ENCODE data around the gene ULK4. TPM values are rescaled to one million over a fixed set of nuclear protein-coding genes. Genes with fewer than 3 reads are reported as not detected.

Gene ULK4
- total and polyA plus RNA-seq, 10 donors, result 2.0 to 33.3 (median 12.9) TPM

DNA sequence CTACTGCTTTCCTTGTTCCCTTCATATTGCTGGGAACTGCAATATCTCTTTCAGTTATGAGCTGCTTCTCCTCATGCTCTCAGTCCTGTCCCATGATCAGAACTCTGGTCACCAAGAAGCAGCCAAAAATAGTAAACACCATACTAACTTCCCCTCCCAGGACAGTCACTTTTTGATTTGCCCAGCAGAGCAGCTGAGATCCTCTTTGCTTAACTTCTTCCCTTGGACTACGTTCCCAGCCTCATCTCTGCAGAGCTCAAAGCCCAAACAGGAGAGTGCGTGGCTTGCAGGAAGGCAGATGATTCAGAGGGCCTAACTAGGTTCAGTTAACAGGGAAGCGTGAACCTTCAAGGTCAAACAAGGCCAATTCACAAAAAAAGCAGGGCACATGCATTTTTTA, 609.4 kb downstream of the ULK4 start:
- intact Hi-C loops (cut with DNase I; ENCODE audit: low total_unique reads), result no loop called here
- DNase-seq, result no peak
- Histone ChIP-seq H3K4me1 (no peaks in the 10 kb centered on the region), H3K4me3 (no peak overlapping the region), H3K36me3 (no peaks in the 10 kb centered on the region), H3K27ac (no peak overlapping the region), H3K9me3 (no peaks in the 10 kb centered on the region), H3K27me3 (replicated peaks in 1 of 7) (no peaks in the 10 kb centered on the region)
- 74 to 87% (median 81%) methylated on average over 3 of the region's 3 CpGs for WGBS, 5 donors
- TF ChIP-seq POLR2A (IDR thresholded peaks at IDR 0.05), result no peak
- TF ChIP-seq POLR2AphosphoS5 (IDR thresholded peaks at IDR 0.05), result no peak

DNA sequence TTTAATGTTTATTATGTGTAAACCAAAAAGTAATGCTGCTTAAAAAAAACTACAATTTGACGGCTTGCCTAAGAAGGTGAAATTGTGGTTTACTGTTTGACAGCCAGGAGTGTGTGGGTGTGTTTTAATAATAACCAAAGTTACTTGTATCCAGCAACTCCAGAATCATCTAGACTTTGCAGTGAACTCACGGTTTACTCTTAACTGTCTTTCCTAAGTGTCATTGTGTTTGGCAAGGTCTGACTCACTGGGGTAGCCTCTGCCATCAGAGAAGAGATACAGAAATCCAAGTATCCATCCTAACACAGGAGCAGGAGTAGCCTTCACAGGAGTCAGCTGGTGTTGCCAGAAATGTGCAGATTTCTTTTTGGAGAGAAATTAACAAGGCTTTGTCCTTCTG, 611.5 kb downstream of the ULK4 start:
- H3K4me3 ChIP-seq, result no peak overlapping the region
- H3K4me1 ChIP-seq, result no peaks in the 10 kb centered on the region
- TF ChIP-seq POLR2AphosphoS5 (IDR thresholded peaks at IDR 0.05), result no peak
- TF ChIP-seq, protein P1, sequence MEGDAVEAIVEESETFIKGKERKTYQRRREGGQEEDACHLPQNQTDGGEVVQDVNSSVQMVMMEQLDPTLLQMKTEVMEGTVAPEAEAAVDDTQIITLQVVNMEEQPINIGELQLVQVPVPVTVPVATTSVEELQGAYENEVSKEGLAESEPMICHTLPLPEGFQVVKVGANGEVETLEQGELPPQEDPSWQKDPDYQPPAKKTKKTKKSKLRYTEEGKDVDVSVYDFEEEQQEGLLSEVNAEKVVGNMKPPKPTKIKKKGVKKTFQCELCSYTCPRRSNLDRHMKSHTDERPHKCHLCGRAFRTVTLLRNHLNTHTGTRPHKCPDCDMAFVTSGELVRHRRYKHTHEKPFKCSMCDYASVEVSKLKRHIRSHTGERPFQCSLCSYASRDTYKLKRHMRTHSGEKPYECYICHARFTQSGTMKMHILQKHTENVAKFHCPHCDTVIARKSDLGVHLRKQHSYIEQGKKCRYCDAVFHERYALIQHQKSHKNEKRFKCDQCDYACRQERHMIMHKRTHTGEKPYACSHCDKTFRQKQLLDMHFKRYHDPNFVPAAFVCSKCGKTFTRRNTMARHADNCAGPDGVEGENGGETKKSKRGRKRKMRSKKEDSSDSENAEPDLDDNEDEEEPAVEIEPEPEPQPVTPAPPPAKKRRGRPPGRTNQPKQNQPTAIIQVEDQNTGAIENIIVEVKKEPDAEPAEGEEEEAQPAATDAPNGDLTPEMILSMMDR (IDR thresholded peaks at IDR 0.05 in 8 of 11, conservative IDR thresholded peaks at IDR 0.05 in 3 of 11), result no peak
- no peak for TF ChIP-seq POLR2A (IDR thresholded peaks at IDR 0.05)
- no peak for DNase-seq
- 63 to 77% (median 68%) methylated on average over 2 of the region's 2 CpGs for WGBS, 5 donors
- H3K9me3 ChIP-seq, result peaks cover 0 to 2% (median under 1%) of the 10 kb centered on the region in 8 donors
- intact Hi-C loops (cut with DNase I; ENCODE audit: low total_unique reads), result no loop called here
- no peaks in the 10 kb centered on the region for H3K27me3 ChIP-seq (replicated peaks in 1 of 7)
- no peaks in the 10 kb centered on the region for H3K36me3 ChIP-seq
- no peak overlapping the region for H3K27ac ChIP-seq

DNA sequence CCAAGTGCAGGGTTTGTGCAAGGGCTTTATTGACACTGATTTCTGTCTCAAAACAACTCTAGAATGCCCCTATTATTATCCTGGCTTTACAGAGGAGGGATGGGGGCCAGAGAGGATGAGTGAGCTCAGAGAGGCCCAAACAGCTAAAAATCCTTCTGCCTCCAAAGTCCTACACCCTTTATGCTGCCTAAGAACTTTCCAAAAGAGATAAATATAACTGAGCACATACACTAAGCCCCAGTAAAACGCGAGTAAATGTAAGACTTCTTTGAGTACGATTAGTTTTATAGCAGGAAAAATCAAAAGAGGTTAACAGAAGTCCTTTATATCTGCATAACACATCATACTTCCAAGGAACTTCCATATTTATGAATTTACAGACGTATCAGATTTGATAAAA, 613.5 kb downstream of the ULK4 start:
- no peaks in the 10 kb centered on the region for H3K36me3 ChIP-seq
- H3K4me3 ChIP-seq, result no peak overlapping the region
- TF ChIP-seq, protein P1 (IDR thresholded peaks at IDR 0.05 in 8 of 11, conservative IDR thresholded peaks at IDR 0.05 in 3 of 11), result no peak
- no peak for TF ChIP-seq POLR2AphosphoS5 (IDR thresholded peaks at IDR 0.05)
- no peak for TF ChIP-seq POLR2A (IDR thresholded peaks at IDR 0.05)
- WGBS, 5 donors, result 79 to 96% (median 93%) methylated on average over 4 of the region's 4 CpGs
- no peak overlapping the region for H3K27ac ChIP-seq
- peaks cover 0 to 20% (median 15%) of the 10 kb centered on the region in 8 donors for H3K9me3 ChIP-seq
- H3K4me1 ChIP-seq, result no peaks in the 10 kb centered on the region
- H3K27me3 ChIP-seq (replicated peaks in 1 of 7), result no peaks in the 10 kb centered on the region
- DNase-seq, result no peak
- intact Hi-C loops (cut with DNase I; ENCODE audit: low total_unique reads), result no loop called here

DNA sequence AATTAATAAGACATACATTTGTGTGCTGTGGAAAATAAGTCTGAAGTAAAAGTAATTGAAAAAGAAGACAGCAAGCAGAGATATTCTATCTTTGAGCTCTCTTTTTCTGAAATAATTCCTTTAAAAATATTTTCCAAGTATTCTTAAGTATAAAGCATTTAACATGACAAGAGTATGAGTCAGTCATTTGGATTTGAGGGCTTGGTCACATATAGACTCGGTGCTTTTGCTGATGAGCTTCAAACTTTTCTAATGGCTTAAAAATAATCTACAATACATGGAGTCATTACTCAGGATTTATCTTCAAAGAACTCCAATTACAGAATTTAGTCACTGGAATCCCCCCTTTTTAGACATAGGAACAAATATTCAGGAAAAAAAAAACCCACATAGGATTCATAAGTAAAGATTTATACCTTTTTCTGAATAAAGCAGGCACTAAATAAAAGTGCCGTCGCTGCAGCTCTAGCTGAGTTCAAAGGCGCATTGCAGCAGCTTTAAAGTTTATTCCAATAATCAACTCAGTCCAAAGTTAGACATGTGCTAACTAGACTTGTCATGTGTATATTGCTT, 615.1 kb downstream of the ULK4 start:
- H3K4me3 ChIP-seq, result no peak overlapping the region
- H3K27ac ChIP-seq, result no peak overlapping the region
- peaks cover 0 to 21% (median 15%) of the 10 kb centered on the region in 8 donors for H3K9me3 ChIP-seq
- intact Hi-C loops (cut with DNase I; ENCODE audit: low total_unique reads), result no loop called here
- WGBS, 5 donors, result 81 to 92% (median 84%) methylated on average over 4 of the region's 4 CpGs
- DNase-seq, result no peak
- TF ChIP-seq POLR2A (IDR thresholded peaks at IDR 0.05), result no peak
- TF ChIP-seq, protein P1 (IDR thresholded peaks at IDR 0.05 in 8 of 11, conservative IDR thresholded peaks at IDR 0.05 in 3 of 11), result no peak
- TF ChIP-seq POLR2AphosphoS5 (IDR thresholded peaks at IDR 0.05), result no peak
- H3K27me3 ChIP-seq (replicated peaks in 1 of 7), result no peaks in the 10 kb centered on the region
- H3K4me1 ChIP-seq, result no peaks in the 10 kb centered on the region
- no peaks in the 10 kb centered on the region for H3K36me3 ChIP-seq

All from spleen (tissue), 11 donors.